A549 treated with ZK216348 at 1 μM for 4 hours (cell line): Measurements from ENCODE around the gene PSG11. TPM values are rescaled to one million over a fixed set of nuclear protein-coding genes. Genes with fewer than 3 reads are reported as not detected.

Experiments used
- total RNA-seq: library from RNA; stranded (reverse); fragments of 200-300 nt; extraction: Qiagen RNA extraction; gene quantifications from 5 replicates; pipeline ENCODE4 v1.2.3, GENCODE V29; 2022; ENCODE audit warnings: low read depth

The PSG11 gene
- not detected in 5 replicates for total RNA-seq

GRCh38 chr19:43026369-43026768 lies at the start of gene PSG11:
PSG11 (minus strand) TSS chr19:43026469; CDS start chr19:43026372, 97 bp downstream.

Other genes starting within 250 kb of the PSG11 start
- gene PSG1, start 146.8 kb downstream of the PSG11 start, total RNA-seq, result 0.20 to 0.56 TPM (median 0.26 TPM) in 5 replicates
- not detected in 5 replicates for gene PSG6, start 108.6 kb downstream of the PSG11 start, total RNA-seq
- 0.14 to 0.29 TPM in 2 of 5 replicates, not detected in the others for gene PSG7, start 89.3 kb downstream of the PSG11 start, total RNA-seq
- not detected in 5 replicates for gene PSG2, start 56.2 kb upstream of the PSG11 start, total RNA-seq
- gene PSG5, start 160.1 kb upstream of the PSG11 start, total RNA-seq, result 0.54 to 0.84 TPM (median 0.60 TPM) in 5 replicates
- 0.22 to 2.0 TPM (median 0.50 TPM) in 5 replicates for gene PSG4, start 179.2 kb upstream of the PSG11 start, total RNA-seq
- gene PSG9, start 243.1 kb upstream of the PSG11 start, total RNA-seq, result 0.12 to 0.47 TPM (median 0.20 TPM) in 4 of 5 replicates, not detected in the other